Hair follicle dermal papilla cell (primary cell): ENCODE data around the gene ADM5. TPM values are rescaled to one million over a fixed set of nuclear protein-coding genes. Genes with fewer than 3 reads are reported as not detected.

ENCODE experiments used
- small RNA-seq: library from RNA; depleted of rRNA; stranded (forward); fragments of <200 nt; gene quantifications from one replicate; pipeline ENCODE3, GENCODE V24; 2012
- total RNA-seq: library from RNA; depleted of rRNA; stranded (reverse); fragments of >200 nt; gene quantifications from 2 replicates; pipeline ENCODE4 v1.2.3, GENCODE V29; 2012

The ADM5 gene, protein sequence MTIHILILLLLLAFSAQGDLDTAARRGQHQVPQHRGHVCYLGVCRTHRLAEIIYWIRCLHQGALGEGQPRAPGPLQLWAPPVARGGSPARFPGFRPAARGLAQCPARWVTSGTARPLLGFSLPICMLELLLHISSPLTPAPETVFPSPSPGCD
- total RNA-seq: 0.36 and 1.1 TPM in 2 replicates

DNA sequence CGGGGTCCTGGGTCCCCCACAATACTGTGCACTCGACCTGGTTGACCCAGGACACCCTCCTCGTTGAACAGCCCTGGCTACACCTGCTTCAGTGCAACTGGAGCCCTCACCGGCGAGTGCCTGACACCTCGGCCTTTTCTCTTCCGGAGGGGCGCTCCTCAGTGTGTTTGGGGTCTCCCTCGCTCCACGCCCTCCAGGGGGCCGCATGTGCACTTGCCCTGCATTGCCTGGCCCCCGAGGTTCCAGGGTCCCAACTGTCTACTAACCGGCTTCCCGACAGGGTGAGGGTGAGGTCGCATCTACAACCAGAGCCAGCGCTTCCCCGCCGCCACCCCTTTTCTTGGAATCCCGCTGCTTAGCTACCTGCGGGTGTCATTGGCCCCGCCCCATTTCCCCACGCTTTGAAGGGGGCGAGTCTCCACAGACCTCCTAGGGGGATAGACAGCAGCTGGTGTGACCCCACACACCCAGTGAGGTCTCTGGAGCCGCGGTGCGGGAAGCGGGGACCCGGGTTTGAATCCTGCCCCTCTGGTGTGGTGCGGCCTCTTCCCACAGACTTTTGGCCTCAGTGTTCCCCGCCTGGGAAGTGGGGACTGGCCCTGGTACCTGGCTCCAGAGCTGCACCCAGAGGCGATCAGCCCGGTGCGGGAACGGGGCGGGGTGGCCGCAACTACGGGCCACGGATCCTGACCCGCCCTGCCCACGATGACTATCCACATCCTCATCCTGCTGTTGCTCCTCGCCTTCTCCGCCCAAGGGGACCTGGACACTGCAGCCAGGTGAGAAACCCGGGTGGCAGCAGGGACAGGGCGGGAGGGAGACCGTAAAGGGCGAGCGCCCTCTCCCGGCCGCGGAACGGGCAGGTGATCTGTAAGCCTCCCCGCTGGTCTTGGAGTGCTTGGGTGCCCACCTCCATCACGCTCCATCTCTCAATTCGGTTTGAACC is at the start of gene ADM5:
TSS of gene ADM5 (plus strand) at position 462 of the 946 bp plus-strand sequence. CDS start at position 706, 244 bp downstream.

DNA sequence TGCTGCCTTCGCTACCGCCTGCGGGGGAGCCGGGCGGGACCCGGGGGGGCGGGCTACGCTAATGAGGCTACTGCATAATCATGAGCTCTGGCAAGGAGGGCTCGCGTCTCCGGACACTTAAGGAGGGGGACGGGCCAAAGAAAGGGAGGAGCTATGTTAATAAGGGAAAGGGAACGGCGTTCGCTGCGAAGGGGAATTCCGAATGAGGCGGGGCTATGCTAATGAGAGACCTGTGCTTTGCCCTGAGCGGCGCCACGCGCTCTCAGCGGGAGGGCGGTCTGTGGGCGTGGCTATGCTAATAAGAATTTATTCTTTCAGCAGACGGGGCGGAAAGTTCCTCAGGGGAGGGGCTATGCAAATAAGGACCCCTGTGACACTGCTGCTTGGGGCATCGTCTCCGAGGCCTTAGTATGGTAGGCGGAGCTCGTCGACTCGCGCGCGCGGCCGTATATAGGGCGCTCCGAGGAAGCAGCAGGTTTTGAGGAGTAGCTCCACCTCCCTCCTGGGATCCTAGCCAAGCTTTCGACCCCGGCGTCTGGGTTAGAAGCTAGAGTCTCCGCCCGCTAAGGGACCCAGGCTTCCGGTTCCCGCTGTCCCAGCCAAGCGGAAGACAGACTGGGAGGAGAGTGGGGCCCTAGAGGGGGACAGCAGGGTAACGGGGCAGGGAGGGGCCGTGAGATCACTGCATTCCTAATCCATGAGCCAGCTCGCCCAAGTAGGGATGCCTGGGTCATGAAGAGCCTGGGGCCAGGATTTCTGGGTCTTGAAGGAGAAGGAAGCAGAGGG is 49.1 kb upstream of the ADM5 start, which contains the start of gene RRAS:
TSS of gene RRAS (minus strand) at position 31 of the 786 bp plus-strand sequence. CDS start 45 bp downstream, outside the sequence.

DNA sequence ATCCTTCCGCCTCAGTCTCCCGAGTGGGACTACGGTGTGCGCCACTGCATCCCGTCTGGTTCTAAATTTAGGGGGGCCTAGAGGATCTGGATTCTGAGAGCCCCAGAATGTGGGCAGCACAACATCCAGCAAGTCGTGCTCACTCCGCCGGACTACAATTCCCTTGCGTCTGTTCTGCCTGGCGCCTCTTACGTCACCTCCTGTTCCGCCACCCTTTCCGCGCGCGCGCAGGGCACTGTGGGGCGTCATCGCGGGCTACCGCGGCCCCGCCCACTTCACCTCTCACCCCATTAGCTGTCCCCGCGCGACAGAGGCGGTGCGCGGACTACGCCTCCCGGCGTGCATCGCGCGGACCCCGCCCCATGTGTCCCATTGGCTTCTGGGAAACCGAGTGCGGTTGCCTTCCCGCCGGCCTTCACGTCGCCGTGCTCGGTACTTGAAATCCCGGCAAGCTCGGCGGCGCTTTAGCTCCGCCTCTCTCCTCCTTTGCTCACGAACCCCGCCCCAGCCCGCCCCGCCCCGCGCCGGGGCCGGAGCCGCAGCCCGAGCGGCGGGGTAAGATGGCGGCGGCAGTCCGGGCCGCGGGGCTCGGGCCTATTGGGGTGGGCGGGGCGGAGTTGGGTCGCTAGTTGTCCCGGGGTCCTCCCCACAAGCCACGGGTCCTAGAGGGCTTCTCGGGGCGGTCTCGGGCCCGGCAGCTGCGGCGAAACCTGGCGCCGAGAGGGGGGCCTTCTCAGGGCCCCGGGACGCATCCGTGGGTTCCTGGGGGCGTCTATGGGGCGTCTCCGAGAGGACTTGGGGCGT is 47.5 kb upstream of the ADM5 start, which contains the start of gene SCAF1:
TSS of gene SCAF1 (plus strand) at position 522 of the 804 bp plus-strand sequence. CDS start 2,818 bp downstream, outside the sequence.

DNA sequence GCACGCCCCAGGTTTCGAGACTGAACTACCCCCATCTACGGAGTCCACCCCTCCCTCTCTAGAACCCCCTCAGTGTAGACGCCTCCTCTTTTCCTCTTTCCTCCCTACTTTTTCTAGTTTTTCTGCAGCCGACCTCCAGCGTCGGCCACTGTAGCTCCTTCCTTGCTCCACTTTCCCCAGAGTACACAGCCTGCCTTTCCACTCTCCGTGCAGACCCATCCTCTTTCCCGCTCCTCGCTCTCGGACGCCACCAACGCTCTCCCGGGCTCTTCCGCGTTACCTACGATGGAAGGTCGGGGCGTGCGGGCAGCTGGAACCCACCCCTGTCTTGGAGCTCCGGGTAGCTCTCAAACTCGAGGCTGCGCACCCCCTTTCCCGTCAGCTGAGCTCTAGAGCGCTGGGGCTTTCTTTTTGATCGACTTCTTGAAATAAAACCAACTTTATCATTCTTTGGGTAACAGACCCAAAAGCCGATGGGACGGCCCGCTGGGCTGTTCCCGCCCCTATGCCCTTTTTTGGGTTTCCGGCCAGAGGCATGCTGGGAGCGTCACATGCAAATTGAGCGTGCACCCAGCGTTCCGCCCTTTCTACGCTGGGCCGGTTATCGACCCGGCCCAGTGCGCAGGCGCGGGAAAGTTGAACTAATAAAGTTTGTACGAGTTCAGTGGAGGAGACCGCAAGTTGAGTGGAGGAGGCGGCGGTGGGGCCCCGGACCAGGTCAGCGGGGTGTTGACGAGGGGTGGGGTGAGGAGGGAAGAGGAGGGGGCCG is 23.9 kb upstream of the ADM5 start, which contains the start of the genes BCL2L12 and IRF3:
TSS of gene BCL2L12 (plus strand) at position 583 of the 769 bp plus-strand sequence. CDS start 760 bp downstream, outside the sequence.
TSS of gene IRF3 (minus strand) at position 507 of the 769 bp plus-strand sequence. CDS start 1,019 bp downstream, outside the sequence.

DNA sequence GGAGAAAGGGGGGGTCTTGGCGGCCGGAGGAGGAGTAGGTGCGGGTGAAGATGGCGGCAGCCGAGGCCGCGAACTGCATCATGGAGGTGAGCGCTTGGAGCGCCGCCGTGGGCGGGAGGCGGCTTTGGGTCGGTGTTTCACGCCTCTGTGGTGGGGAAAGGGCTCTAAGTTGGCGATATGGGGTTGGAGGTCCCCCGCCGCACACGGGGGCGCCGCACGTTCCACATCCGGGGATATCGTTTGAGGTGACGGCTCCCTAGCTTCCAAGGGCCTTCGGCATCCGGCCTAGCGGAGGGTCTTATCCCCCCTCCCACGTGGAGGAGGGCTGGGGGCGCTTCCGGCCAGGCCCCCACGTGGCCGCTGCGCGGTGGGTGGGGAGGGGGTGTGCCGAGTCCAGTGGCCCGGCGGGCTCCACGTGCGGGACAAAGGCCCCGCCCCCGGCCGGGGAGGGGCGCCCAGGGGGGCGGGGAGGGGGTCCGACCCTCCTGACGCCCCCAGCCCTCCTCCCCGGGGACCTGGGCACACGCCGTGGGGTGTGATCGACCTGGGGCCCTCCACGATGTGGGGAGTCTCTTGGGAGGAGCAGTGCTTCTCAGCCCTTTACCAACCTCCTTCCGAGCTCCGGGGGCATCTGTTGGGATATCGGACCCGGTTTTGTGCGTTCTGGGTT is 12.0 kb upstream of the ADM5 start, which contains the start of gene PRMT1:
TSS of gene PRMT1 (plus strand) at position 41 of the 670 bp plus-strand sequence. CDS start at position 51, 10 bp downstream.

DNA sequence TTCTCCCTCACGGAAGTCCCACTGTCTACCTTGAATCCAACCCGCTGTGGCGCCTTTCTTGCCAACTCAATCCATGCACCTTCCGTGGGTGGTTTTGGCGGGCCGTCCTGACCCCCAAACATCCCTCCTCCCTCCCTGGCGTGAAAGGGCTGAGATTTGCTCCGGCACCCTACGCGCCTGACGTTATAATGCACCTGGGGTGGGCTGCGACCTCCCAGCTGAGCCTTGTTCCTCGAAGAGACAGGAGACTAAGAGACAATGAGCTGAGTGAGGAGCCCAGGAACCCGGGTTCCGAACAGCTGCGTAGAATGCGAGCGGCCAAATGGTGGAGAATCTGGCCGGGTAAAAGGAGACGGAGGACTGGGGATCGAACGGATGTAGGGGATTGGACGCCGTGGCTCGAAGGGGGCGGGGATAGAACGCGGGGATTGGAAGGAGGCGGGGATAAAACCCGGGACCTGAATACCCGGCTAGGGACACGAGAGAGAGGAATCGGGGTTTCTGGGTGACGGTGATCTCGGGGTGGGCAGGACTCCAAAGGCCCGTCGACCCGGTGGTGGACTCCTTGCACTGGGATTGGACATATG is 1.4 kb downstream of the ADM5 start, which contains the start of gene CPT1C:
TSS of gene CPT1C (plus strand) at position 461 of the 587 bp plus-strand sequence. CDS start 1,137 bp downstream, outside the sequence.

Small RNA genes within 50 kb of the gene (small RNA-seq; reads per million reads assigned to genes)
- not detected for gene MIR5088

Other genes with a start within 250 kb of the ADM5 start
- 0.16 and 0.36 TPM in 2 replicates for gene SLC17A7, start 248.1 kb upstream of the ADM5 start, total RNA-seq
- 65.1 and 68.2 TPM in 2 replicates for gene PIH1D1, start 237.8 kb upstream of the ADM5 start, total RNA-seq
- gene ALDH16A1, start 236.4 kb upstream of the ADM5 start, total RNA-seq: 36.0 and 39.0 TPM in 2 replicates
- gene FLT3LG, start 215.4 kb upstream of the ADM5 start, total RNA-seq: 12.1 and 12.7 TPM in 2 replicates
- 1,679 and 1,804 TPM in 2 replicates for gene RPL13A, start 202.0 kb upstream of the ADM5 start, total RNA-seq
- gene RPS11, start 193.2 kb upstream of the ADM5 start, total RNA-seq: 1,616 and 1,768 TPM in 2 replicates
- gene FCGRT, start 176.9 kb upstream of the ADM5 start, total RNA-seq: 76.9 and 77.5 TPM in 2 replicates
- gene RCN3, start 161.6 kb upstream of the ADM5 start, total RNA-seq: 155 and 167 TPM in 2 replicates
- 46.8 and 50.1 TPM in 2 replicates for gene NOSIP, start 109.0 kb upstream of the ADM5 start, total RNA-seq
- 2.2 TPM in 1 of 2 replicates, not detected in the other for gene PRRG2, start 108.3 kb upstream of the ADM5 start, total RNA-seq
- gene PRR12, start 98.4 kb upstream of the ADM5 start, total RNA-seq: 3.9 and 4.4 TPM in 2 replicates
- 36.7 and 55.3 TPM in 2 replicates for gene RRAS, start 49.5 kb upstream of the ADM5 start, total RNA-seq
- 21.7 and 23.8 TPM in 2 replicates for gene SCAF1, start 47.4 kb upstream of the ADM5 start, total RNA-seq
- gene IRF3, start 23.7 kb upstream of the ADM5 start, total RNA-seq: 32.3 and 32.8 TPM in 2 replicates
- gene BCL2L12, start 23.7 kb upstream of the ADM5 start, total RNA-seq: 2.9 and 8.1 TPM in 2 replicates
- 186 and 192 TPM in 2 replicates for gene PRMT1, start 12.3 kb upstream of the ADM5 start, total RNA-seq
- gene CPT1C, start 1.5 kb downstream of the ADM5 start, total RNA-seq: 18.2 and 20.4 TPM in 2 replicates
- gene TSKS, start 73.7 kb downstream of the ADM5 start, total RNA-seq: not detected in 2 replicates
- gene AP2A1, start 77.4 kb downstream of the ADM5 start, total RNA-seq: 112 and 115 TPM in 2 replicates
- gene FUZ, start 123.7 kb downstream of the ADM5 start, total RNA-seq: 21.3 and 22.1 TPM in 2 replicates
- gene MED25, start 128.7 kb downstream of the ADM5 start, total RNA-seq: 24.2 and 25.6 TPM in 2 replicates
- 51.1 and 56.5 TPM in 2 replicates for gene PTOV1, start 161.6 kb downstream of the ADM5 start, total RNA-seq
- gene PNKP, start 178.0 kb downstream of the ADM5 start, total RNA-seq: 50.0 and 52.1 TPM in 2 replicates
- 18.2 and 19.7 TPM in 2 replicates for gene AKT1S1, start 187.8 kb downstream of the ADM5 start, total RNA-seq
- gene TBC1D17, start 188.1 kb downstream of the ADM5 start, total RNA-seq: 30.2 and 33.3 TPM in 2 replicates
- gene IL4I1, start 207.3 kb downstream of the ADM5 start, total RNA-seq: 0.24 and 1.1 TPM in 2 replicates
- 8.1 and 9.2 TPM in 2 replicates for gene ATF5, start 239.6 kb downstream of the ADM5 start, total RNA-seq
- gene NUP62, start 239.9 kb downstream of the ADM5 start, total RNA-seq: 41.3 and 42.2 TPM in 2 replicates